ENCODE measurements around the gene TFF3.

The TFF3 gene

DNA sequence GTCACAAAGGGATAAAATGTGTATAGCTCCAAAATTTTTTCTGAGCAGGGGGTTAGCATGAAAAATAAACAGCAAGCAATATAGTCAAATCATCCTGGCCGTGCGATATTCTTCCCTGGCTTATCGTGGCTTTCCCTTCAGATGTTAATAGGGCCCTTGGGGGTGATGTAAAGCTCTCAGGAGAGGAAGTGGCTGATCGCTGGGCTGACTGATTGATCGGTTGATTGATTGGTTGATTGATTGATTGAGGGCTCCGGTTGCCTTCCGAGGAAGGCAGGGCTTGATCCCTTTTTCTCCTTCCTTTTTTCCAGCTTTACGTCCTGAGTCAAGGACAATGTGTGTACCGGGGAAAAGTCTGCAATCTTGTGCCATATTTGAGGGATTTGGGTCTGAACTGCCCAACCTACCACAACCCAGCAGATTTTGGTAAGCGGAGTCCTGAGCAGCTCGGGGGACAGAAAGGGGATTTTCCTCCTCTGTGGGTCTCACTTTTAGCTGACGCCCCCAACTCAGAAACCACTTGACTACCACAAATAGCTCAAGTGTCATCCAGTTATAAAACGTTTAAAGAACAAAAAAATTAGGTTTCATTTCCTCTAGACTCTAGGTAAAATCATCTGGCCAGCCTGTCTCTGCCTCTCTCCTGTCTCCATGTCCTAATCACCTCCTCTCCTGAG lies 29.5 kb downstream of the TFF3 start:
- H3K27ac ChIP-seq = no peak overlapping the region
- H3K4me3 ChIP-seq = 0 out of 2 replicates have a peak overlapping the region, but pooled peaks have one; percentile 6
- H4K20me1 ChIP-seq = peaks cover 60% of the 10 kb centered on the region

DNA sequence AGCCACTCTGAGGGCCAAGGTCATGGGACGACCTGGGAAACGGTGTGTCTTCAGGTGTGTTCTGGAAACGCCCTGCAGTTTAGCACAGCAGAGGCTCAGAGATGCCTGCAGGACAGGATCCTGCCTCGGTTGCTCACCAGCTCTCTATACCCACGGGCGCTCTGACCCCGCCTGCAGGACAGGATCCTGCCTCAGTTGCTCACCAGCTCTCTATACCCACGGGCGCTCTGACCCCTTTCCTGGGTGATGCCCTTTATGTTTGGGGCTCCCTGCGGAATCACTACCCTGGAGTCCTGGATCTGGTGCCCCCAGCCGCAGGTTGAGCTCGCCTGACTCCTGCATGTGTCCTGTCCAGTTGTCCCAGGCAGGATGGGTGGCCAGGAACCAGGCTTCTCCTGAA lies 32.5 kb downstream of the TFF3 start:
- H4K20me1 ChIP-seq = peaks cover 80% of the 10 kb centered on the region
- H3K36me3 ChIP-seq = peaks cover 58% of the 10 kb centered on the region
- TF ChIP-seq Cebpa-rat (IDR thresholded peaks at IDR 0.05) = no peak
- H3K4me2 ChIP-seq = peak overlapping the region; percentile 72
- H3K27me3 ChIP-seq = no peaks in the 10 kb centered on the region
- H3K27ac ChIP-seq = no peak overlapping the region
- no peak overlapping the region for H3K4me3 ChIP-seq
- H3K4me1 ChIP-seq = peaks cover 96% of the 10 kb centered on the region
- no peak overlapping the region for H3K9ac ChIP-seq
- H3K9me3 ChIP-seq = no peaks in the 10 kb centered on the region

More for the DNA sequence above, 29.5 kb downstream of the TFF3 start:
- TF ChIP-seq Cebpa-rat (IDR thresholded peaks at IDR 0.05) = no peak
- H3K9ac ChIP-seq = no peak overlapping the region
- peaks cover 63% of the 10 kb centered on the region for H3K36me3 ChIP-seq
- H3K4me2 ChIP-seq = peak overlapping the region; percentile 83
- H3K4me1 ChIP-seq = peaks cover 74% of the 10 kb centered on the region
- H3K27me3 ChIP-seq = no peaks in the 10 kb centered on the region
- peaks cover 11% of the 10 kb centered on the region; the same call in 1 of the 2 replicates for H3K9me3 ChIP-seq

DNA sequence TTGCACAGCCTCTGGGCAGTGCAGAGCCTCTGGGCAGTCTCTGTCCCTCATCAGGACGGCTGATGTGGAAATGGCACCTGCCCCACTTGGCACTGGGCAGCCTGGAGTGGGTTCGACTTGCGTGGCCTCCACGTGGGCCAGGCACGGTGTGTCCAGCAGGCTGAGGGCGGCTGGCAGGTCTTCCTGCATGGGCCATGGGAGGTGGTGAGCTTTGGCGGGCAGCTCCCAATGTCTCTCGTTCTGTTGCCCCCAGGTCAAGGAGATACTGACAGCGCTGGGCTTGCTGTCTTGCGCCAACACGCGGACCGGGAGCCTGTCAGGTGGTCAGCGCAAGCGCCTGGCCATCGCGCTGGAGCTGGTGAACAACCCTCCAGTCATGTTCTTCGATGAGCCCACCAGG lies 33.2 kb downstream of the TFF3 start:
- H3K27me3 ChIP-seq = no peaks in the 10 kb centered on the region
- no peak for TF ChIP-seq Cebpa-rat (IDR thresholded peaks at IDR 0.05)
- peaks cover 96% of the 10 kb centered on the region for H3K4me1 ChIP-seq
- peaks cover 79% of the 10 kb centered on the region for H4K20me1 ChIP-seq
- no peaks in the 10 kb centered on the region for H3K9me3 ChIP-seq
- H3K4me2 ChIP-seq = peak overlapping the region; percentile 72; the same call in 1 of the 2 replicates
- H3K36me3 ChIP-seq = peaks cover 58% of the 10 kb centered on the region
- H3K27ac ChIP-seq = no peak overlapping the region
- H3K9ac ChIP-seq = no peak overlapping the region
- no peak overlapping the region for H3K4me3 ChIP-seq

DNA sequence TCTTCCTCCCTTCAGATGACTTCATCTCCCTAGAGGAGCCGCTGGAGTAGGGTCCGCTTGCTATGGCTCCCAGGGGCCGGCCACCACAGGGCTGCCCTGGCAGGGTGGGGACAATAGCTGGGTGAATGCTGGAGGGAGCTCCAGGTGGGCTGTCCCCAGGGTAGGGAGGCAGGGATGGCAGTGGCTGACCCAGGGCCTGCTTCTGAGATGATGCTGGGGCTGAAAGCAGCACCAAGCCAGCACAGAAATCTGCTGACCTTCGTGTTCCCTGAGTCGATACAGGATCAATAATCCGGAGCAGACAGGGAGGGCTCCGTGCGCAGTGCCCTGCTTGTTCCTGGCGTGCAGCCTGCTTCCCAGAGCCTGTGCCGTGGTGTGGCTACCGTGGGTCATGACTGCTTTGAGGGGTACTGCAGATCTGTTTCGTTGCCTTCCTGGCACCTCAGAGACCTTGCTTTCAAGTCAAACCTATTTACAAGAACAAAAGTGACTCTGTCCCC lies 34.0 kb downstream of the TFF3 start:
- H3K36me3 ChIP-seq = peaks cover 65% of the 10 kb centered on the region
- peaks cover 79% of the 10 kb centered on the region for H4K20me1 ChIP-seq
- no peak overlapping the region for H3K4me3 ChIP-seq
- peaks cover 96% of the 10 kb centered on the region for H3K4me1 ChIP-seq
- no peaks in the 10 kb centered on the region for H3K9me3 ChIP-seq
- H3K9ac ChIP-seq = peak overlapping the region; percentile 42; the same call in 1 of the 2 replicates
- peak overlapping the region; percentile 68 for H3K4me2 ChIP-seq
- 0 out of 2 replicates have a peak overlapping the region, but pooled peaks have one; percentile 15 for H3K27ac ChIP-seq
- TF ChIP-seq Cebpa-rat (IDR thresholded peaks at IDR 0.05) = no peak
- H3K27me3 ChIP-seq = no peaks in the 10 kb centered on the region

DNA sequence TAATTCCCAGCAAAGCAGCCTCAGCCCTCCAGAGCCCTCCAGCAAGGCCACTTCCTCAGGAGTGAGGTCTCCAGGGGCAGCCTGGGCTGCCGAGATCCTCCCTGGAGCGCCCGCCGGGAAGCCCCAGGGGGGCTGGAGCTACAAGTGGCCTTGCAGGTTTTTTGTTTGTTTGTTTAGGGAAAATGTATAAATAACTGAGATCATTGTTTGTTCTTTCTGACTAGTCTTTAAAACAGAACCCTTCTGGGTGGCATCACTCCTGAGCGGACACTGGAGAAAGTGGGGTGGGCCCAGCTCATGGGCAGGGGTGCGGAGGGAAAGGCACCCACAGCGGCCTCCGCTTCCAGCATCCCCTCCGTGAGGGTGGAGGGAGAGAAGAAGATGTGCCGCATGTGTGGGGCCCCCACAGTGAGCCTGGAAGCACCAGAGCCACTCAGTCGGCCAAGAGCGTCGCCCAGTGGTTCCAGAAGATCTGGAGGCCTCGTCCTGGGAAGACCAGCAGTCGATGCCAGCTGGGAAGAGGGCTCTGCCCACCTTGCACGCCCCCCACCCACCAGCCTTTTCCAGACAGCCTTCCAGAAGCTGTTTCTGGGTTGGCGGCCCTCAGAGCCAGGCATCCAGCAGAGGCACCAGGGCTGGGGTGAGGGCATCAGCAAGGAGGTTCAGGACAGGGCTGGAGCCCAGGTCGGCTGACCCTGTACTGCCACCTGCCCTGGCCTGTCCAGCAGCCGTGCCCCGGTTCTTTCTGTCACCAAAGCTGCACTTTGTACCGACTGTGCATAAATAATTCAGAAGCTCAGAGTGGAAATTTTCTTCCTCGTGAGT lies 34.6 kb downstream of the TFF3 start:
- H3K4me2 ChIP-seq = peak overlapping the region; percentile 68
- no peak for TF ChIP-seq Cebpa-rat (IDR thresholded peaks at IDR 0.05)
- no peaks in the 10 kb centered on the region for H3K27me3 ChIP-seq
- peak overlapping the region; percentile 42 for H3K9ac ChIP-seq
- peaks cover 93% of the 10 kb centered on the region for H3K4me1 ChIP-seq
- H3K4me3 ChIP-seq = no peak overlapping the region
- H4K20me1 ChIP-seq = peaks cover 73% of the 10 kb centered on the region
- H3K27ac ChIP-seq = 0 out of 2 replicates have a peak overlapping the region, but pooled peaks have one; percentile 15
- peaks cover 70% of the 10 kb centered on the region for H3K36me3 ChIP-seq
- no peaks in the 10 kb centered on the region for H3K9me3 ChIP-seq

DNA sequence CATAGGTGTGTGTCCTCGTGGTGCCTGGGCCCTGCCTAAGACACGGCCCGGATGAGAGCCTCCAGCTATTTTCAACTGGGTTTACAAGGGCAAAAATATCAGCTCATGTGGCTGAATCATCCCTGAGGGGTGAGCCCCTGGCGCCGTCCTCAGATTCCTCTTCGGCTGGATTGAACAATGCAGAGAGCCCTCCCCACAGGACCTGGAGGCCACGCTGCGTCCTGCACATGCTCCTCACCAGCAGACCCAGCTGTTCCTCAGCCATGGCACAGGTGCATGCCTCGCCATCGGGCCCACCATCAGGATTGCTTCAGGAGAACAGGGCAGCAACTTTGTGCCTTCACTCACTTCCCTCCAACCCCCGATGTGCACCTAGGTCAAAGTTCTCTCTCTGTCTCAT lies 35.3 kb downstream of the TFF3 start:
- no peak for TF ChIP-seq Cebpa-rat (IDR thresholded peaks at IDR 0.05)
- H3K9ac ChIP-seq = no peak overlapping the region
- no peak overlapping the region for H3K27ac ChIP-seq
- peak overlapping the region; percentile 68 for H3K4me2 ChIP-seq
- peaks cover 86% of the 10 kb centered on the region for H3K4me1 ChIP-seq
- H3K36me3 ChIP-seq = peaks cover 77% of the 10 kb centered on the region
- no peaks in the 10 kb centered on the region for H3K27me3 ChIP-seq
- no peaks in the 10 kb centered on the region for H3K9me3 ChIP-seq
- peaks cover 66% of the 10 kb centered on the region for H4K20me1 ChIP-seq
- H3K4me3 ChIP-seq = no peak overlapping the region

DNA sequence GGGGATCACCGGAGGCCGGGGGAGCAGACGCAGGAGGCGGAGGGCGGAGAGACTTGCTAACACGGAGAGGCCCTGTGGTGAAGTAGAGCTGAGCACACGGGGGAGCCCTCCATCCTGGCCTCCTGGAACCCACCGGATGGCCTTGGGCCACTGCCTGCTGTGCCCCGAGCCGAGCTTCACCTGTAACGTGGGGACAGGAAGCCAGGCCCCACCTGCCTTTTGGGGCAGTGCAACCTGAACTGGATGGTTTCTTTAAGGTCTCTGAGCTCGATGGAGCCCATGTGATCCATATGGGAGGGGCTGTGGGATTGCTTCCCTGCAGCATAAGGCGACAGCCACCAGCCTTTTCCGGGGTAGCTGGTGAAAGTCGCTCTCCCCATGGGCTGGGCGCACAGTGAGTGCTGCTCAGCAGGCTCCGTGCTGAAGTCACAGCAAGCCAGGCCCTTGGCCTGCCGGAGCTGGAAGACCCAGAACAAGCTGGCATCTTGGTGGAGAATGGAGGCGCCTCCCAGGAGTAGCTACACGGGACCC lies 35.8 kb downstream of the TFF3 start:
- H3K4me1 ChIP-seq = peaks cover 81% of the 10 kb centered on the region
- no peak overlapping the region for H3K9ac ChIP-seq
- peak overlapping the region; percentile 68 for H3K4me2 ChIP-seq
- no peak for TF ChIP-seq Cebpa-rat (IDR thresholded peaks at IDR 0.05)
- H3K27ac ChIP-seq = no peak overlapping the region
- H3K27me3 ChIP-seq = no peaks in the 10 kb centered on the region
- no peaks in the 10 kb centered on the region for H3K9me3 ChIP-seq
- peaks cover 61% of the 10 kb centered on the region for H4K20me1 ChIP-seq
- no peak overlapping the region for H3K4me3 ChIP-seq
- peaks cover 76% of the 10 kb centered on the region for H3K36me3 ChIP-seq

DNA sequence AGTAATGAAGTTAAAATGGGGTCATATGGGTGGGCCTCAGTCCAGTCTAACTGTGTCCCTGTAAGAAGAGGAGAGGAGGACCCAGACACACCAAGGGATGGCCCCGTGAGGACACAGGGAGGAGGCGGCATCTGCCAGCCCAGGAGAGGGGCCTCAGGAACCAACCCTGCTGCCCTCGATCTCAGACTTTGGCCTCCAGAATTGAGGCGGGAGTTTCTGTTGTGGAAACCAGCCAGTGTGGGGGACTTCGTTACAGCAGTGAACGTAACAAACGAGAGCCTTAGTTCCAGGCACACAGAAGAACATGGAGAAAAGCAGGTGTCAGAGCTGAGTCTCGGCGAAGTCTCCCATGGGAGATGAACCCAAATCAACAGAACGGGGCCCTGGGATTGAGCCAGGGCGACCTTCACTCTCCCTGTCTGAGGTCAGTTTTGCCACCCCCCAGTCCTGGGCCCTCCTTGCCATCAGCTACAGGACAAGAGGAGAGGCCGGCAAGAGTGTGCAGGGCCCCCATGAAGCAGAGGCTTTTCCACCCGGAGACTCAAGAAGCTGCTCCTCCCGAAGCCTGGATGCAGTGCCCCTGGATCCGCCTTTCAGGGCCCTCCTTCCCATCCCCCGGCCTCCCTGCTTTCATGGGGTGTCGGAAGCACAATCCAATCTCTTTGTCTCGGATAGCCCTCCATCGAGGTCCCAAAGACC lies 36.6 kb downstream of the TFF3 start:
- Histone ChIP-seq H3K4me2 (peak overlapping the region; percentile 68), H3K9ac (0 out of 2 replicates have a peak overlapping the region, but pooled peaks have one; percentile 8), H4K20me1 (peaks cover 58% of the 10 kb centered on the region), H3K27ac (peak overlapping the region; percentile 49; the same call in 1 of the 2 replicates), H3K27me3 (no peaks in the 10 kb centered on the region), H3K9me3 (no peaks in the 10 kb centered on the region), H3K4me3 (no peak overlapping the region), H3K4me1 (peaks cover 85% of the 10 kb centered on the region), H3K36me3 (peaks cover 81% of the 10 kb centered on the region)
- no peak for TF ChIP-seq Cebpa-rat (IDR thresholded peaks at IDR 0.05)

DNA sequence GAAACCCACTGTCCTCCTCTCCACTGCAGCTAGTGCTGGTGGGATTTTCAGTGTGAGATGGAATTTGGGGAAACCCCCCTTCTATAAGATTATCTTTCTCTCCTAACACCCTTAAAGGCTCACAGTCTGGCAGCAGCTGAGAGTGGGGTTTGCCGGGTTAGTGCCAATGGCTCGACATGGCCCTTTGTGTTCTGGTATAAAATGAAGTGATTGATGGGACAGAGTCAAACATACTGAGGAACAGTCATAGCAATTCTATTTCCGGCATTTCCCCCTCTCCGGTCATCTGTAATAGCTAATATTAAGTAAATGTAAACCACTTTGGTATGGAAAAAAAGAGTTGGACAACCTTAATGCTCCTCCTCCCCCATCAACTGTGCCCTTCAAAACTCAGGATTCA lies 37.6 kb downstream of the TFF3 start:
- Histone ChIP-seq H3K9me3 (no peaks in the 10 kb centered on the region), H3K9ac (no peak overlapping the region), H3K36me3 (peaks cover 86% of the 10 kb centered on the region), H3K27me3 (no peaks in the 10 kb centered on the region), H3K4me1 (peaks cover 84% of the 10 kb centered on the region), H3K4me3 (no peak overlapping the region), H3K4me2 (peak overlapping the region; percentile 68), H4K20me1 (peaks cover 56% of the 10 kb centered on the region), H3K27ac (no peak overlapping the region)
- no peak for TF ChIP-seq Cebpa-rat (IDR thresholded peaks at IDR 0.05)
